Nephron (organoid): ENCODE results near the gene PLA2G4F.

Experiments used
- H3K27ac Mint-ChIP-seq, 3 experiments: 2 replicates each; pipeline ENCODE4 v1.8.0; 2020; ENCODE audit warnings: mixed read lengths in 3 of 3, mild to moderate bottlenecking in 2 of 3, moderate library complexity in 1 of 3
- H3K27me3 Mint-ChIP-seq: 2 replicates; pipeline ENCODE4 v1.8.0; 2021; ENCODE audit warnings: low read depth, mild to moderate bottlenecking, moderate library complexity, mixed read lengths
- H3K36me3 Mint-ChIP-seq: 2 replicates; pipeline ENCODE4 v1.8.0; 2020; ENCODE audit warnings: low read depth, mixed read lengths
- H3K4me1 Mint-ChIP-seq: 2 replicates; pipeline ENCODE4 v1.8.0; 2020; ENCODE audit warnings: mixed read lengths
- H3K4me3 Mint-ChIP-seq, 3 experiments: 2 replicates each; pipeline ENCODE4 v1.8.0; 2020; ENCODE audit warnings: mild to moderate bottlenecking in 3 of 3, mixed read lengths in 3 of 3, moderate library complexity in 2 of 3
- H3K9me3 Mint-ChIP-seq: 2 replicates; pipeline ENCODE4 v1.8.0; 2020; ENCODE audit warnings: mixed read lengths
- CTCF ChIP-seq, 3 experiments: fragments of 200-600 bp; sonication (generic); IDR thresholded peaks; one replicate each; pipeline ENCODE4 v1.5.0; 2021; ENCODE audit warnings: antibody characterized with exemption in 3 of 3; ENCODE audit not compliant: unreplicated experiment in 3 of 3

The PLA2G4F gene

GRCh38 chr15:42143866-42144625, 12.4 kb downstream of the PLA2G4F start:
- Mint-ChIP-seq H3K4me1 (no peaks in the 10 kb centered on the region), H3K4me3 (no peak overlapping the region), H3K36me3 (no peaks in the 10 kb centered on the region), H3K9me3 (peaks cover 3% of the 10 kb centered on the region), H3K27me3 (peaks cover 10% of the 10 kb centered on the region), H3K27ac (no peak overlapping the region)
- no peak for TF ChIP-seq CTCF (IDR thresholded peaks at IDR 0.05; ENCODE audit: unreplicated experiment in 3 of 3)

GRCh38 chr15:42143356-42143755, 13.1 kb downstream of the PLA2G4F start:
- Mint-ChIP-seq H3K9me3 (peaks cover 3% of the 10 kb centered on the region), H3K27ac (no peak overlapping the region), H3K4me3 (no peak overlapping the region), H3K4me1 (no peaks in the 10 kb centered on the region), H3K27me3 (peaks cover 11% of the 10 kb centered on the region), H3K36me3 (no peaks in the 10 kb centered on the region)
- TF ChIP-seq CTCF (IDR thresholded peaks at IDR 0.05; ENCODE audit: unreplicated experiment in 3 of 3), result no peak

DNA sequence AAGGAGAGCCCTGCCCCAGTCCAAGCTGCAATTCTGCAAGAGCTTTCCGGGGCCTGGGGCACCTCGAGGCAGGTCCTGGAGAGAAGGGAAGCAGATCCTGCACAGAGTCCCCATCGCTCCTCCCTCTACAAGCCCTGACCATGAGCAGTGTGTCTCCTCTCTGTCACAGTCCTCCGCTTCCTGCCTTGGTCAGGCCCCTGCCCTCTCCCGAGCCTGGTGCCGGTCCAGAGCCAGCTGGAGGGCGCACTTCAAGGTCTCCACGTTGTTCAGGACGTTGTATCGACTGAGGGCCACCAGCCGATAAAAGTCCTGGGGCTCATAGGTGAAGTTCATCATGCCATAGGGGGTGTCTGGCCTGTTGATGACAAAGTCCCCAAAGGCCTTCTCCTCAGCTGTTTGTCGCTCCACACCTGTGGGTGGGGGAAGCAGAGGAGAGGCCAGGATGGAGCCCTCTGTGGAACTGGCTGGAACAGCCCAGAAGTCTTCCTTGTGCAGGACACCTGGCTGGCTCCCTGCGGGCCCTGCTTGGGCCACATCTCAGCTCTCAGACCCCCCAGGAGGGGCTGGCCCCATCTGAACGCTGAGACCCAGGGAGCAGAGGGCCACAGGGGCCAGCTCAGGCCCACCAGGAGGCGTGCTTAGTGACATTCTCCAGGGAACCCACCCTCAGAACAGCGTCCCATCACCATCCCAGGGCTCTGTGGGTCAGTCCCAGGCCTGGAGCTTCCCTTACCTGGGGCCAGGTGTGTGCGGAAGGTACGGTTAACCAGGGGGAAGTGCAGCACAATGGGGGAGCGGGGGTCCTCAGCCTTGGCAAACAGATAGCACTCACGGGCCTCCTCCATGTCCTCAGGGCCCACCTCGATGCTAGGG, 14.4 kb downstream of the PLA2G4F start:
- H3K4me3 Mint-ChIP-seq, result no peak overlapping the region
- H3K27me3 Mint-ChIP-seq, result peaks cover 17% of the 10 kb centered on the region
- H3K27ac Mint-ChIP-seq, result no peak overlapping the region
- no peaks in the 10 kb centered on the region for H3K4me1 Mint-ChIP-seq
- H3K9me3 Mint-ChIP-seq, result peaks cover 3% of the 10 kb centered on the region
- H3K36me3 Mint-ChIP-seq, result no peaks in the 10 kb centered on the region
- no peak for TF ChIP-seq CTCF (IDR thresholded peaks at IDR 0.05; ENCODE audit: unreplicated experiment in 3 of 3)

DNA sequence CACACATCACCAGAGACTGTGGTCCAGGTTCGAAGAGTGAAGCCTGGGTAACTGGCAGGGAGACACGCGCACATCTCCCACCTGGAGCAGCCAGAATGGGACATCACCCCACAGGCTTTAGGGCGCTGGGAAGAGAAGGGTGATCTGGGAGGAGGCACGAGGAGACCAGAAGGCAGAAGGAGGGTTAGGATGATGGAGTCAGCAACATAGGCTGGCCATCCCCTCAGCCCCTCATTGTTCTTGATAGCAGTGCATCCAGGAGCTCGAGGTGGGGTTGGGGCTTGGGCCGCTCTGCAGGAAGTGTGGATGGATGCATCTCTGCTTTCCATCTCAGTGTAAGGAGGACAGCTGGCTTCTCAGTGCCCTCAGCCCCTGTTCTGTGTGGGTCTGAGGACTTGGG, 15.2 kb downstream of the PLA2G4F start:
- Mint-ChIP-seq H3K4me3 (no peak overlapping the region), H3K36me3 (no peaks in the 10 kb centered on the region), H3K4me1 (no peaks in the 10 kb centered on the region), H3K27ac (no peak overlapping the region), H3K9me3 (peaks cover 3% of the 10 kb centered on the region), H3K27me3 (peaks cover 21% of the 10 kb centered on the region)
- no peak for TF ChIP-seq CTCF (IDR thresholded peaks at IDR 0.05; ENCODE audit: unreplicated experiment in 3 of 3)

DNA sequence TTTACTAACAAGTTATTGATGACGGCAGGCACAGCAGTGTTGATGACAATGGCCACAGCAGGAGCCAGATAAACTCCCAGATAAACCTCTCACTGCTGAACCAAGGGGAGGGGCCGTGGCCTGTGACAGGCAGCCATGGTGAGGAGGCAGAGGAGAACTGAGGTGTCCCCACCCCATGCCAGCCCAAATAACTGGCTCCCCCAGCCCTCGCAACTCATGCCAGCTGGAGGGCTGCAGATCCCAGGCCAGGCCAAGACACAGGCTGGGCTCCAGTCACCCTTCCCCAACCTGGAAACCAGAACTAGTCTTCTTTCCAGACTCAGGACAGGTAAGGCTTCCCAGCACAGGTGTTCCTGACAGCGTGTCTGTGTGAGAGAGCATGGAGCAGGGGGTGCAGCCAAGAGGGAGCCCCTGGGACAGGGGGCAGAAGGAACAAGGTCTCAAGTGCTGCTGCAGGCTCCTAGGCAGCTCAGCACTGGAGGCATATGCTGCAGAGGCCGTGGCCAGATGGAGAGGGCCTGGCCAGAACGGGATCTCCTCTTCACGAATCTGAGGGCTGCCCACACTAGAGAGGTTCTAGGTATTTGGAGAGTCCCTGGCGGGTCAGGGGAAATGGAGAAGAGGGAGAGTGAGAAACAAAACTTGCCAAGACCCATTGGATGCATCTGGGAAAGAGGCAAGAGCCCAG, 15.9 kb downstream of the PLA2G4F start:
- Mint-ChIP-seq H3K4me1 (no peaks in the 10 kb centered on the region), H3K36me3 (no peaks in the 10 kb centered on the region), H3K27me3 (peaks cover 24% of the 10 kb centered on the region), H3K9me3 (peaks cover 3% of the 10 kb centered on the region), H3K27ac (no peak overlapping the region), H3K4me3 (no peak overlapping the region)
- no peak for TF ChIP-seq CTCF (IDR thresholded peaks at IDR 0.05; ENCODE audit: unreplicated experiment in 3 of 3)
